ENCODE measurements around the gene NTN1. TPM values are rescaled to one million over a fixed set of nuclear protein-coding genes. Genes with fewer than 3 reads are reported as not detected.

The NTN1 gene
- total RNA-seq, 1 donor from 2014 or later: 2.5 TPM

DNA sequence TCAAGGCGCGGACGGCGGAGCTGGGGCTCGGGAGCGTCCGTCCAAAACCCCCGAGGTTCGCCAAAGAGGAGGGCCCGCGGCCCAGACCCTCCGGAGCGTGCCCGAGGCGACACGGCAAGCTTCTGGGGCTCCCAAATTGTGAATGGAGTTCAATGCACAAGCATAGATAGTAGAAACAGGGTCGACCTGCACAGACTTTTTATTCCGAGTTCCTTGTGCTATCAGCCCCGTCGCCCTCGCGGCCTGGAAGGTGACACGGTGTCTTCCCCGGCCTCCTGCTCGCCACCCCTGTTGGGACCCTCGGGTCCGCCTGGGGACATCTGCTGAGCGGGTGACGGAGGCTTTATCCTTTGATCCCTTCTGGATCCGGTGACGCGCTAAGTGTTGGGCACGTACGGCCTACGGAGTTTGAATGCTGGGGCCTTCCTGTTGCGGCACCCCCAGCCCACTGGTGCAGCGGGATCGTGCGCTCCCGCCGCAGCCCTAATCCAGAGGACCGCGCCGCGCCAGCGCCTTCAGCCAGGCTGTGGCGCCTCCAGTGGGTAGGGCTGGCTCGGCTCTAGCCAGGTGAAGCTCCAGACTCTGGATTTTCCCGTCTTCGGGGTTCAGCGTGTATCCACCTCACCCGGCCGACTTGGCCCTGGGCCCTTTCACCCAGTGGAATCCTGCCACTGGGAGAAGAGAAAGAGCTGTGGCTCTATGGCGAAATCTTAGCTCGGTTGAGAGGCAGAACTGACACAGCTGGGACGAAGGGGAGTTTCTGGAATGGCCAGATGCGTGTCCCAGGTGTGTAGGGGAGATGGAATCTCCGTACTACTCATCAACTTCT, 17.0 kb upstream of the NTN1 start:
- H3K4me3 Mint-ChIP-seq: peak overlapping the region; percentile 26
- no peaks in the 10 kb centered on the region for H3K36me3 Mint-ChIP-seq
- peaks cover 6% of the 10 kb centered on the region for H3K9me3 Mint-ChIP-seq
- no peak for DNase-seq (ENCODE audit: low spot score in 2 of 2, unreplicated experiment in 2 of 2)
- H3K27me3 Mint-ChIP-seq (ENCODE audit: low read depth): peaks cover 85% of the 10 kb centered on the region
- H3K4me1 Mint-ChIP-seq: peaks cover 11% of the 10 kb centered on the region
- TF ChIP-seq, protein P1, sequence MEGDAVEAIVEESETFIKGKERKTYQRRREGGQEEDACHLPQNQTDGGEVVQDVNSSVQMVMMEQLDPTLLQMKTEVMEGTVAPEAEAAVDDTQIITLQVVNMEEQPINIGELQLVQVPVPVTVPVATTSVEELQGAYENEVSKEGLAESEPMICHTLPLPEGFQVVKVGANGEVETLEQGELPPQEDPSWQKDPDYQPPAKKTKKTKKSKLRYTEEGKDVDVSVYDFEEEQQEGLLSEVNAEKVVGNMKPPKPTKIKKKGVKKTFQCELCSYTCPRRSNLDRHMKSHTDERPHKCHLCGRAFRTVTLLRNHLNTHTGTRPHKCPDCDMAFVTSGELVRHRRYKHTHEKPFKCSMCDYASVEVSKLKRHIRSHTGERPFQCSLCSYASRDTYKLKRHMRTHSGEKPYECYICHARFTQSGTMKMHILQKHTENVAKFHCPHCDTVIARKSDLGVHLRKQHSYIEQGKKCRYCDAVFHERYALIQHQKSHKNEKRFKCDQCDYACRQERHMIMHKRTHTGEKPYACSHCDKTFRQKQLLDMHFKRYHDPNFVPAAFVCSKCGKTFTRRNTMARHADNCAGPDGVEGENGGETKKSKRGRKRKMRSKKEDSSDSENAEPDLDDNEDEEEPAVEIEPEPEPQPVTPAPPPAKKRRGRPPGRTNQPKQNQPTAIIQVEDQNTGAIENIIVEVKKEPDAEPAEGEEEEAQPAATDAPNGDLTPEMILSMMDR (IDR thresholded peaks at IDR 0.05; ENCODE audit: unreplicated experiment): no peak
- H3K27ac Mint-ChIP-seq: no peak overlapping the region

DNA sequence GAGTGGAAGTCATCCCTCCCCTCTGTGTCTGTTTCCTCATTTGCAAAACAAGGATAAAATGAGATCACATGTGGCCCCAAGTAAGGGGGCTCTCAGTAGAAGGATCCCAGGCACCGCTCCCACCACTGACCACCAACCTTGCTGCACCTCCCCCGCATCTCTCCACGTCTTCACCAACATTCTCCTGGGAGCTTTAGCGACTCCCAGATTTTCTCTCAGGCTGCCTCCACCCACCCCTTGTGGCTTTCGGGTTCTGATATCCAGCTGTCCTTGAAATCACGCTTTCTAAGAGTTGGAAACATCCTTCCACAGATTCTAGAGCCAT, 16.4 kb upstream of the NTN1 start:
- peaks cover 11% of the 10 kb centered on the region for H3K4me1 Mint-ChIP-seq
- H3K9me3 Mint-ChIP-seq: peaks cover 5% of the 10 kb centered on the region
- TF ChIP-seq, protein P1 (IDR thresholded peaks at IDR 0.05; ENCODE audit: unreplicated experiment): no peak
- no peak overlapping the region for H3K27ac Mint-ChIP-seq
- H3K27me3 Mint-ChIP-seq (ENCODE audit: low read depth): peaks cover 89% of the 10 kb centered on the region
- DNase-seq (ENCODE audit: low spot score in 2 of 2, unreplicated experiment in 2 of 2): no peak
- H3K4me3 Mint-ChIP-seq: no peak overlapping the region
- no peaks in the 10 kb centered on the region for H3K36me3 Mint-ChIP-seq

DNA sequence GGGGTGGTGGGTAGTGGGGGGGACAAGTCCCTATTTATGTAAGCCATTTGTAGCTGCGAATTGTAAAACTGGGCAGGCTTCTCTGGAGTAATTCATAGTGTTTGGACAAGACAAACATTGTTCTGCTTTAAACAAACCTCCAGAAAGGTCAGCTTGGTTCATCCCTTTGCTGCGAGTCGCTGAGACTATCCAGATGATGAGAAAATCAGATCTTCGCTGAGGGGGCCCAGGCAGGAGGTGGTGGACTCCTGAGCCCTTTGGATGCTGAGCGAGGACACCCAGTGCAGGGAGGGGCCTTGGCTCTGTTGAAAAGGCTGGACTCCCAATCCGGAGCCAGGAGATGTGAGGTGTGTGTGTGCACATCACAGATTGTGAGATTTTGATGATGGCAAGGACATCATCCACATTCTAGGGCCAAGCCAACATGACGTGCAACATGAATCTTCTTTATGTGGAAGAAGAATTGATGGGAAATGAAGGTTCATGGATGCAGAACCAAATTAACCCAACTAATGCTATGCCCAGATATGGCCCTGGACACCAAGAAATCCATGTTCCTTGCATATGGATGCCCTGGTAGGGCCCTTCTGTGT, 15.0 kb upstream of the NTN1 start:
- Mint-ChIP-seq H3K27me3 (ENCODE audit: low read depth) (peaks cover 91% of the 10 kb centered on the region), H3K36me3 (no peaks in the 10 kb centered on the region), H3K9me3 (peaks cover 2% of the 10 kb centered on the region), H3K4me1 (peaks cover 11% of the 10 kb centered on the region), H3K27ac (no peak overlapping the region), H3K4me3 (no peak overlapping the region)
- no peak for DNase-seq (ENCODE audit: low spot score in 2 of 2, unreplicated experiment in 2 of 2)
- TF ChIP-seq, protein P1 (IDR thresholded peaks at IDR 0.05; ENCODE audit: unreplicated experiment): no peak

DNA sequence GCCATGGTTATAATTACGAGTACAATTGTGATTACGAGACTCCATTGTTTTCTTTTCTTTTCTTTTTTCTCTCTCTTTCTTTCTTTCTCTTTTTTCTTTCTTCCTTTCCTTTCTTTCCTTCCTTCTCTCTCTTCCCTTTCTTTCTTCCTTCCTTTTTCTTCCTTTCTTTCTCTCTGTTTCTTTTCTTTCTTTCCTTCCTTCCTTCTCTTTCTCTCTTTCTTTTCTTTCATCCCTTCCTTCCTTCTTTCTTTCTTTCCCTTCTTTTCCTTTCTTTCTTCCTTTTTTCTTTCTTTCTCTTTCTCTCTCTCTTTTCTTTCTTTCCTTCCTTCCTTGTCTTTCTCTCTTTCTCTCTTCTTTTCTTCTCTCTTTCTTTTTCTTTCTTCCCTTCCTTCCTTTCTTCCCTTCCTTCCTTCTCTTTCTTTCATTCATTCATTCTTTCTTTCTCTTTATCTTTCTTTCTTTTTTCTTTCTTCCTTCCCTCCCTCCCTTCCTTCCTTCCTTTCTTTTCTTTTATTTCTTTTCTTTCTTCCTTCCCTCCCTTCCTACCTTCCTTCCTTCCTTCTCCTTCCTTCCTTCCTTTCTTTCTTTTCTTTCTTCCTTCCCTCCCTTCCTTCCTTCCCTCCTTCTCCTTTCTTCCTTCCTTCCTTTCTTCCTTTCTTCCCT, 14.1 kb upstream of the NTN1 start:
- no peak for DNase-seq (ENCODE audit: low spot score in 2 of 2, unreplicated experiment in 2 of 2)
- Mint-ChIP-seq H3K4me3 (no peak overlapping the region), H3K4me1 (peaks cover 5% of the 10 kb centered on the region), H3K36me3 (no peaks in the 10 kb centered on the region), H3K27ac (no peak overlapping the region), H3K27me3 (ENCODE audit: low read depth) (peaks cover 85% of the 10 kb centered on the region), H3K9me3 (peaks cover 3% of the 10 kb centered on the region)
- TF ChIP-seq, protein P1 (IDR thresholded peaks at IDR 0.05; ENCODE audit: unreplicated experiment): no peak

DNA sequence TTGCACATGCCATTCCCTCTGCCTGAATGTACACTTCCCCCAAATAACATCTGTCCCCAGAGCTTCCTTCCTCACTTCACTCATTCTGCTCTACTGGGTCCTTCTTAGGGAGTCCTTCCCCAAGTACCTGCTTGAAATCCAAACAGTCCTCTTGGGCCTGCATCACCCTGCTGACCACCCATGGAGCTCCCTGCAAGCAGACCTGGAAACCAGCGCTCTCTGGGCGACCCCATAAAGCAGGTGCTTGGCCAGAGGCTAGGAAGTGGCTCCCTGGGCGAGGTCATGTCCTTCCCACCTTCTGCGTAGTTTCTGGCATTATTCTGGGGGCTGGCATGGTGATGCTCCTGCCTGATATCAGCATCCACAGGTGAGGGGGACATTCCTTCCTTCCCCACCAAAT, 12.2 kb upstream of the NTN1 start:
- no peaks in the 10 kb centered on the region for H3K4me1 Mint-ChIP-seq
- H3K4me3 Mint-ChIP-seq: no peak overlapping the region
- TF ChIP-seq, protein P1 (IDR thresholded peaks at IDR 0.05; ENCODE audit: unreplicated experiment): no peak
- peaks cover 88% of the 10 kb centered on the region for H3K27me3 Mint-ChIP-seq (ENCODE audit: low read depth)
- no peak for DNase-seq (ENCODE audit: low spot score in 2 of 2, unreplicated experiment in 2 of 2)
- no peak overlapping the region for H3K27ac Mint-ChIP-seq
- no peaks in the 10 kb centered on the region for H3K36me3 Mint-ChIP-seq
- H3K9me3 Mint-ChIP-seq: peaks cover 3% of the 10 kb centered on the region
